HCT116 (cell line): ENCODE data around the gene NAA35. TPM values are rescaled to one million over a fixed set of nuclear protein-coding genes. Genes with fewer than 3 reads are reported as not detected.

Experiments
- ATAC-seq: fragments of 200-7000 bp; cut with Tn5 transposase; 2 replicates; pipeline ENCODE4 v1.9.1; 2020; ENCODE audit warnings: mild to moderate bottlenecking, moderate library complexity
- BruUV-seq: library from RNA; stranded (reverse); fragments of 400-500 nt; replicated peaks from 2 replicates; lab custom pipeline; 2021; lab: Mats Ljungman, UMichigan
- CTCF ChIA-PET: fragments of 300-600 bp; sonication (Branson Sonifier 250); formaldehyde crosslinking; loops from one replicate; lab custom pipeline; 2021; ENCODE audit warnings: antibody characterized with exemption; lab: Charles Lee
- POLR2A ChIA-PET: fragments of 300-600, 350-600 bp; sonication (Branson Sonifier 250); formaldehyde crosslinking; loops from one replicate; lab custom pipeline; 2021; ENCODE audit warnings: antibody characterized with exemption; lab: Charles Lee
- RAD21 ChIA-PET, 2 experiments: fragments of 300-600 bp; sonication (Branson Sonifier 250); formaldehyde crosslinking; loops; one replicate each; lab custom pipeline; 2023; ENCODE audit warnings: low total read pairs in 2 of 2; ENCODE audit not compliant: uncharacterized antibody in 2 of 2, unreplicated experiment in 2 of 2, low non-redundant PET in 1 of 2; lab: Charles Lee
- DNase-seq: peaks from one replicate; pipeline ENCODE4 v3.0.0-alpha.2; 2010; ENCODE audit warnings: low read depth, low spot score
- H2AFZ ChIP-seq: fragments of 200-600 bp; shearing (Covaris generic), sonication (generic); 2 replicates; pipeline ENCODE4 v1.6.1; 2017; ENCODE audit warnings: low read depth, mixed run types, mixed read lengths, antibody characterized with exemption, low read length; ENCODE audit not compliant: poor library complexity, severe bottlenecking
- H3K27ac ChIP-seq: 2 replicates; pipeline ENCODE4 v1.5.1; 2012; ENCODE audit warnings: low read depth, low read length
- H3K27me3 ChIP-seq: fragments of 200-600 bp; sonication (generic); 2 replicates; pipeline ENCODE4 v1.6.1; 2016; ENCODE audit warnings: mixed run types, low read length, mixed read lengths; ENCODE audit not compliant: insufficient read depth
- H3K36me3 ChIP-seq, 2 experiments: fragments of 200-500 bp in 1 of 2; fragments of 200-600 bp in 1 of 2; sonication (Bioruptor generic) in 1 of 2; sonication (generic) in 1 of 2; 2 replicates each; pipeline versions ENCODE4 v1.5.1 to v1.6.1; 2014 to 2016; ENCODE audit warnings: low read length in 2 of 2, inconsistent platforms in 1 of 2, mixed read lengths in 1 of 2, mixed run types in 1 of 2; ENCODE audit not compliant: insufficient read depth in 2 of 2, control insufficient read depth in 1 of 2
- H3K4me1 ChIP-seq, 2 experiments: fragments of 200-600 bp in 1 of 2; sonication (generic) in 1 of 2; 2 replicates each; pipeline versions ENCODE4 v1.5.1 to v1.6.1; 2012 to 2017; ENCODE audit warnings: low read length in 2 of 2, inconsistent platforms in 1 of 2, mild to moderate bottlenecking in 1 of 2, mixed read lengths in 1 of 2, mixed run types in 1 of 2, moderate library complexity in 1 of 2; ENCODE audit not compliant: insufficient read depth in 2 of 2, control insufficient read depth in 1 of 2
- H3K4me2 ChIP-seq: fragments of 200-600 bp; sonication (generic); 2 replicates; pipeline ENCODE4 v1.6.1; 2017; ENCODE audit warnings: mixed run types, low read length, mixed read lengths
- H3K4me3 ChIP-seq, 2 experiments: fragments of 200-600 bp in 1 of 2; sonication (generic) in 1 of 2; replicated peaks in 1 of 2; 2 replicates each; pipeline ENCODE4 v1.5.1; 2011 to 2016; ENCODE audit warnings: low read length in 2 of 2, control low read depth in 1 of 2, low read depth in 1 of 2, mild to moderate bottlenecking in 1 of 2, mixed read lengths in 1 of 2, mixed run types in 1 of 2
- H3K79me2 ChIP-seq: fragments of 200-600 bp; sonication (generic); 2 replicates; pipeline ENCODE4 v1.6.1; 2017; ENCODE audit warnings: mild to moderate bottlenecking, mixed run types, low read length, moderate library complexity, mixed read lengths; ENCODE audit not compliant: insufficient read depth
- H3K9ac ChIP-seq: fragments of 200-600 bp; sonication (generic); 2 replicates; pipeline ENCODE4 v1.6.1; 2016; ENCODE audit warnings: low read length, mixed read lengths
- H3K9me2 ChIP-seq: fragments of 200-600 bp; sonication (generic), shearing (Covaris generic); 2 replicates; pipeline ENCODE4 v1.6.1; 2017; ENCODE audit warnings: mixed run types, mild to moderate bottlenecking, moderate library complexity; ENCODE audit not compliant: insufficient read depth
- H3K9me3 ChIP-seq, 2 experiments: fragments of 200-500 bp in 1 of 2; fragments of 200-600 bp in 1 of 2; sonication (Bioruptor generic) in 1 of 2; sonication (generic) in 1 of 2; 2 replicates each; pipeline ENCODE4 v1.6.1; 2014 to 2017; ENCODE audit warnings: low read length in 2 of 2, mixed read lengths in 2 of 2, inconsistent platforms in 1 of 2, low read depth in 1 of 2, mild to moderate bottlenecking in 1 of 2, mixed run types in 1 of 2, moderate library complexity in 1 of 2; ENCODE audit not compliant: control insufficient read depth in 1 of 2, insufficient read depth in 1 of 2
- H4K20me1 ChIP-seq: fragments of 200-600 bp; sonication (generic), shearing (Covaris generic); 2 replicates; pipeline ENCODE4 v1.6.1; 2017; ENCODE audit warnings: mixed run types, mild to moderate bottlenecking, moderate library complexity; ENCODE audit not compliant: insufficient read depth
- RAD21 ChIP-seq: IDR thresholded peaks from 2 replicates; pipeline ENCODE4 v1.6.1; 2012; ENCODE audit warnings: low read depth, mild to moderate bottlenecking
- ZFX ChIP-seq: fragments of 450-650 bp; IDR thresholded peaks from 2 replicates; pipeline ENCODE4 v1.6.1; 2017
- intact Hi-C: fragments of 100-400 bp; cut with micrococcal nuclease; formaldehyde crosslinking; loops from 2 replicates; pipeline ENCODE4 v1.10.0; 2022
- total RNA-seq: library from RNA; stranded (reverse); gene quantifications from one replicate; pipeline ENCODE4 v1.2.1, GENCODE V29; 2021; ENCODE audit not compliant: unreplicated experiment
- TF ChIP-seq, protein P1 (sequence below): IDR thresholded peaks from 2 replicates; pipeline ENCODE4 v1.6.1; 2011; ENCODE audit warnings: mild to moderate bottlenecking, low read length, moderate library complexity; ENCODE audit not compliant: insufficient replicate concordance; ENCODE audit errors: extremely low read depth
- TF ChIP-seq, protein P2 (sequence below): IDR thresholded peaks from 2 replicates; pipeline ENCODE4 v1.6.1; 2012

Gene NAA35
- total RNA-seq, 1 experiment from 2014 or later: 37.0 TPM

DNA sequence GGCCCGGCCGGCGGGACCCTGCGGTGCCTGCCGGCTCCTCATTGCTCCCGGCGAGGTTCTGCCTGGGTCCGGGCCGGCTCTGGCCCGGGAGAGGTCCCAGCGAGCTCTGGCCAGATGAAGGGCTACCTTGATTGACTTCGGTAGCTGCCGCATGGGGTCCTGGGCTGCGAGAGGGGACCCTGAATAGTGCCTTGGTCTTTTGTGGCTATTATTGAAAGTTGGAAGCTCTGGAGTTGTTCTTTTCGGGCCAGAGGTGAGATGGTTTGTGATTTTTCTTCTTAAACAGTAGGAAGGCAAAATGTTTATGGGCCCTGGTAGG lies 635 bp downstream of the NAA35 start:
- CTCF ChIA-PET: no interaction called here
- Histone ChIP-seq H2AFZ (no peak overlapping the region), H3K9me2 (no peaks in the 10 kb centered on the region), H3K9me3 (no peaks in the 10 kb centered on the region), H3K4me3 (peak overlapping the region; percentile 70 to 93), H3K4me2 (peak overlapping the region; percentile 85), H3K9ac (peak overlapping the region; percentile 96), H3K27me3 (no peaks in the 10 kb centered on the region), H4K20me1 (0 out of 2 replicates have a peak, but pooled peaks cover 5% of the 10 kb centered on the region), H3K79me2 (peaks cover 53% of the 10 kb centered on the region), H3K36me3 (peaks cover 15 to 20% of the 10 kb centered on the region in 2 experiments), H3K27ac (peak overlapping the region; percentile 95), H3K4me1 (peaks cover 4 to 19% of the 10 kb centered on the region in 2 experiments; a peak in 2 of 4 replicates)
- ATAC-seq (no peak), DNase-seq (no peak)
- RAD21 ChIA-PET: interaction anchor here in 1 of 2 experiments (0.5 kb wide), 1 partner anchor 1361 kb away, joined by 5 read pairs; no protein-coding TSS in a partner anchor
- BruUV-seq: no TSS peak
- TF ChIP-seq RAD21: no peak
- TF ChIP-seq, protein P1, sequence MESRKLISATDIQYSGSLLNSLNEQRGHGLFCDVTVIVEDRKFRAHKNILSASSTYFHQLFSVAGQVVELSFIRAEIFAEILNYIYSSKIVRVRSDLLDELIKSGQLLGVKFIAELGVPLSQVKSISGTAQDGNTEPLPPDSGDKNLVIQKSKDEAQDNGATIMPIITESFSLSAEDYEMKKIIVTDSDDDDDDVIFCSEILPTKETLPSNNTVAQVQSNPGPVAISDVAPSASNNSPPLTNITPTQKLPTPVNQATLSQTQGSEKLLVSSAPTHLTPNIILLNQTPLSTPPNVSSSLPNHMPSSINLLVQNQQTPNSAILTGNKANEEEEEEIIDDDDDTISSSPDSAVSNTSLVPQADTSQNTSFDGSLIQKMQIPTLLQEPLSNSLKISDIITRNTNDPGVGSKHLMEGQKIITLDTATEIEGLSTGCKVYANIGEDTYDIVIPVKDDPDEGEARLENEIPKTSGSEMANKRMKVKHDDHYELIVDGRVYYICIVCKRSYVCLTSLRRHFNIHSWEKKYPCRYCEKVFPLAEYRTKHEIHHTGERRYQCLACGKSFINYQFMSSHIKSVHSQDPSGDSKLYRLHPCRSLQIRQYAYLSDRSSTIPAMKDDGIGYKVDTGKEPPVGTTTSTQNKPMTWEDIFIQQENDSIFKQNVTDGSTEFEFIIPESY: no peak
- TF ChIP-seq, protein P2, sequence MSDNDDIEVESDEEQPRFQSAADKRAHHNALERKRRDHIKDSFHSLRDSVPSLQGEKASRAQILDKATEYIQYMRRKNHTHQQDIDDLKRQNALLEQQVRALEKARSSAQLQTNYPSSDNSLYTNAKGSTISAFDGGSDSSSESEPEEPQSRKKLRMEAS: peak; percentile 10; the same call in 1 of the 2 replicates
- TF ChIP-seq ZFX: peak; percentile 54; the same call in 1 of the 2 replicates
- POLR2A ChIA-PET: no interaction called here
- intact Hi-C loops: loop anchor here (10.0 kb wide), 1 partner anchor 183 kb away; no protein-coding TSS in a partner anchor
